Activated CD8-positive, alpha-beta T cell treated with anti-CD3 and anti-CD28 coated beads, Interleukin-2, amount 10 ng/mL, durations not matched to agents 7 days and 5 days (primary cell): ENCODE measurements around the gene RHOBTB1. TPM values are rescaled to one million over a fixed set of nuclear protein-coding genes. Genes with fewer than 3 reads are reported as not detected.
"Not testable (repeated sequence)": the region's sequence is repeated elsewhere in the genome, so short reads cannot be mapped to it uniquely, and the experiment has no call there.

ENCODE experiments used
- ATAC-seq: fragments of 150-1000 bp; cut with Tn5 transposase; one replicate; pipeline ENCODE4 v1.10.0; 2021; ENCODE audit warnings: moderate library complexity
- CTCF ChIA-PET: fragments of 350-600 bp; sonication (Branson Sonifier 250); formaldehyde crosslinking; loops from one replicate; lab custom pipeline; 2021; ENCODE audit warnings: antibody characterized with exemption; lab: Charles Lee
- POLR2A ChIA-PET: fragments of 350-600 bp; sonication (Branson Sonifier 250); formaldehyde crosslinking; loops from one replicate; lab custom pipeline; 2021; ENCODE audit warnings: antibody characterized with exemption; lab: Charles Lee
- DNase-seq: peaks from one replicate; pipeline ENCODE4 v3.0.0-alpha.2; 2020
- H3K27ac Mint-ChIP-seq: one replicate; pipeline ENCODE4 v1.8.0; 2021; ENCODE audit warnings: mild to moderate bottlenecking, mixed read lengths
- H3K27me3 Mint-ChIP-seq: one replicate; pipeline ENCODE4 v1.8.0; 2021; ENCODE audit warnings: low read depth, mixed read lengths
- H3K36me3 Mint-ChIP-seq: one replicate; pipeline ENCODE4 v1.8.0; 2021; ENCODE audit warnings: low read depth, mixed read lengths
- H3K4me1 Mint-ChIP-seq: one replicate; pipeline ENCODE4 v1.8.0; 2021; ENCODE audit warnings: low read depth, mixed read lengths
- H3K4me3 Mint-ChIP-seq: one replicate; pipeline ENCODE4 v1.8.0; 2021; ENCODE audit warnings: mild to moderate bottlenecking, mixed read lengths
- H3K9me3 Mint-ChIP-seq: one replicate; pipeline ENCODE4 v1.8.0; 2022; ENCODE audit warnings: mixed read lengths; ENCODE audit not compliant: insufficient read depth
- total RNA-seq, 2 experiments: library from RNA; stranded (reverse); gene quantifications; one replicate each; pipeline ENCODE4 v1.2.3, GENCODE V29; 2021

Gene RHOBTB1
- total RNA-seq, 2 experiments from 2014 or later, result 0.05 TPM; not detected in 1

GRCh38 chr10:60976687-60977086 is 32.7 kb upstream of the RHOBTB1 start:
- Mint-ChIP-seq H3K4me1 (no peaks in the 10 kb centered on the region), H3K36me3 (no peaks in the 10 kb centered on the region), H3K4me3 (no peak overlapping the region), H3K27me3 (peaks cover 9% of the 10 kb centered on the region), H3K9me3 (no peaks in the 10 kb centered on the region), H3K27ac (no peak overlapping the region)
- ChIA-PET CTCF (interaction anchor here (0.8 kb wide), 1 partner anchor 151 kb away, joined by 3 read pairs; no protein-coding TSS in a partner anchor), POLR2A (no interaction called here)
- no peak for ATAC-seq
- no peak for DNase-seq

DNA sequence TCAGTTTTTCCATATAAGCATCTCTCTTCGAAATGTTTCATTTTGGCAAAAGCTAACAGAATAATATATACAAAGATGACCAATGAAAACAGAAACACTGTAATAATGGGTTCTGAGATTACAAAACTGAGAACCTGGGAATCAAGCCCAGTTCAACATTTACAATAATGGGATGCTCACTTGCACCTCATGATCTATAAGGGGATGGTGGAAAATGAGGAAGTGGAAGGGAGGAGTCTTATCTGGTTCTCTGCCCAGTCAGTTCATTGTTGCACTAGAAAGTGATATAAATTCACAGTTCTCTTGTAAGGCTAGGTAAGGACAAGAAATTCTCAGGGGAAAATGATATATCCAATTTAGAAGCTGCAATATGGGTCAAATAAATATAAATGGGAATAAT is 31.7 kb upstream of the RHOBTB1 start:
- Mint-ChIP-seq H3K9me3 (no peaks in the 10 kb centered on the region), H3K36me3 (no peaks in the 10 kb centered on the region), H3K4me1 (no peaks in the 10 kb centered on the region), H3K27ac (no peak overlapping the region), H3K27me3 (peaks cover 11% of the 10 kb centered on the region), H3K4me3 (no peak overlapping the region)
- no peak for ATAC-seq
- CTCF ChIA-PET, result no interaction called here
- POLR2A ChIA-PET, result no interaction called here
- no peak for DNase-seq

- Mint-ChIP-seq H3K4me1 (no peaks in the 10 kb centered on the region), H3K9me3 (no peaks in the 10 kb centered on the region), H3K4me3 (no peak overlapping the region), H3K36me3 (no peaks in the 10 kb centered on the region), H3K27me3 (peaks cover 9% of the 10 kb centered on the region), H3K27ac (no peak overlapping the region)
- ChIA-PET POLR2A (no interaction called here), CTCF (interaction anchor here (2.2 kb wide), 1 partner anchor 10 kb away, joined by 5 read pairs; no protein-coding TSS in a partner anchor)
- DNase-seq (no peak), ATAC-seq (no peak)
Observed at GRCh38 chr10:60974463-60975149, 30.6 kb upstream of the RHOBTB1 start.

- ChIA-PET CTCF (interaction anchor here (2.2 kb wide), 1 partner anchor 8 kb away, joined by 5 read pairs; no protein-coding TSS in a partner anchor), POLR2A (no interaction called here)
- Mint-ChIP-seq H3K27ac (no peak overlapping the region), H3K36me3 (no peaks in the 10 kb centered on the region), H3K27me3 (peaks cover 9% of the 10 kb centered on the region), H3K4me1 (peaks cover 4% of the 10 kb centered on the region), H3K9me3 (no peaks in the 10 kb centered on the region), H3K4me3 (no peak overlapping the region)
- DNase-seq (no peak), ATAC-seq (no peak)
Observed at GRCh38 chr10:60973086-60973485, 29.1 kb upstream of the RHOBTB1 start.

- POLR2A ChIA-PET, CTCF ChIA-PET, H3K27ac Mint-ChIP-seq, H3K4me1 Mint-ChIP-seq, H3K4me3 Mint-ChIP-seq, ATAC-seq, DNase-seq, H3K9me3 Mint-ChIP-seq, H3K27me3 Mint-ChIP-seq, H3K36me3 Mint-ChIP-seq: not testable (repeated sequence)
Observed at GRCh38 chr10:60972181-60972580, 28.2 kb upstream of the RHOBTB1 start.

GRCh38 chr10:60970526-60970925 is 26.5 kb upstream of the RHOBTB1 start:
- Mint-ChIP-seq H3K36me3 (no peaks in the 10 kb centered on the region), H3K27me3 (peaks cover 8% of the 10 kb centered on the region), H3K27ac (no peak overlapping the region), H3K4me3 (no peak overlapping the region), H3K4me1 (peaks cover 8% of the 10 kb centered on the region), H3K9me3 (no peaks in the 10 kb centered on the region)
- no peak for DNase-seq
- no peak for ATAC-seq
- ChIA-PET CTCF (no interaction called here), POLR2A (no interaction called here)

- H3K36me3 Mint-ChIP-seq, result no peaks in the 10 kb centered on the region
- CTCF ChIA-PET, result interaction anchor here (1.4 kb wide), 1 partner anchor 57 kb away, joined by 3 read pairs; no protein-coding TSS in a partner anchor
- ATAC-seq, result no peak
- H3K4me3 Mint-ChIP-seq, result no peak overlapping the region
- no peak for DNase-seq
- POLR2A ChIA-PET, result no interaction called here
- peaks cover 12% of the 10 kb centered on the region for H3K4me1 Mint-ChIP-seq
- no peak overlapping the region for H3K27ac Mint-ChIP-seq
- H3K9me3 Mint-ChIP-seq, result no peaks in the 10 kb centered on the region
- peaks cover 8% of the 10 kb centered on the region for H3K27me3 Mint-ChIP-seq
Observed at GRCh38 chr10:60968504-60968903, 24.5 kb upstream of the RHOBTB1 start.

DNA sequence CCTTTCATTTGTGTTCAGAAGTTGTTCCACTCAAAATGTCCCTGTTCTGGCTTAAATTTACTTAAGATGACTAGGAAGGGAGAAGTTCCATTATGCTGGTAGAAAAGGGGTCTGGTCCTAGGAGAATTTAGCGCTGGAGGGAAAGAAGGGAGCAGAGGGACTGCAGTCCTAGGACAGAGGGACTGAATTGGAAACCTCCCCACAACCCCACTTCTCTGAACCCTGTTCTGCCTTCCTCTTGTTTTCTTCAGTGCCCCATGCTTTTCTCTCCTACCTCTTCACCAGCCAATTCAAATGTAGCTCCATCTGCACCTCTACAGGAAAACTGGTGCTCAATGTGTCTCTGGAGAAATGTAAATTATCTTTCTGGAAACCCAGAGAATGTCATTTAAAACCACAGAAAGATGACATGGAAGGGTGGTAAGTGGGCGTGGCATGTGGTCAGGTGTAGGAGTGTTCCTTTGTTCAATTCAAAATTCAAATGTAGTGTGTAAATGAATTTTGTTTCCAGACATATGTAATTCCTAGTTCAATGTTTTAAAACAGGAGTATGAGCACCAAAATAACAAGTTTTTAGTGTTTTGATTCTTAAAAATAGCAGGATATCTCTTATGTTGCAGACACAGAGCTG is 24.0 kb upstream of the RHOBTB1 start:
- no peak for DNase-seq
- ChIA-PET CTCF (interaction anchor here (1.4 kb wide), 1 partner anchor 57 kb away, joined by 3 read pairs; no protein-coding TSS in a partner anchor), POLR2A (no interaction called here)
- no peak for ATAC-seq
- Mint-ChIP-seq H3K9me3 (no peaks in the 10 kb centered on the region), H3K27me3 (peaks cover 8% of the 10 kb centered on the region), H3K4me3 (no peak overlapping the region), H3K27ac (no peak overlapping the region), H3K36me3 (no peaks in the 10 kb centered on the region), H3K4me1 (peaks cover 14% of the 10 kb centered on the region)

- no peaks in the 10 kb centered on the region for H3K36me3 Mint-ChIP-seq
- ATAC-seq, result no peak
- ChIA-PET CTCF (interaction anchor here (0.6 kb wide), 1 partner anchor 395 kb away, joined by 3 read pairs; no protein-coding TSS in a partner anchor), POLR2A (no interaction called here)
- H3K4me1 Mint-ChIP-seq, result peaks cover 14% of the 10 kb centered on the region
- no peak for DNase-seq
- peaks cover 8% of the 10 kb centered on the region for H3K27me3 Mint-ChIP-seq
- no peak overlapping the region for H3K27ac Mint-ChIP-seq
- no peaks in the 10 kb centered on the region for H3K9me3 Mint-ChIP-seq
- H3K4me3 Mint-ChIP-seq, result no peak overlapping the region
Observed at GRCh38 chr10:60967260-60967659, 23.3 kb upstream of the RHOBTB1 start.

- CTCF ChIA-PET, result interaction anchor here (1.7 kb wide), 1 partner anchor 72 kb away, joined by 4 read pairs; no protein-coding TSS in a partner anchor
- H3K9me3 Mint-ChIP-seq, result no peaks in the 10 kb centered on the region
- no peaks in the 10 kb centered on the region for H3K36me3 Mint-ChIP-seq
- peaks cover 5% of the 10 kb centered on the region for H3K27me3 Mint-ChIP-seq
- H3K4me1 Mint-ChIP-seq, result peaks cover 14% of the 10 kb centered on the region
- no peak overlapping the region for H3K4me3 Mint-ChIP-seq
- no peak overlapping the region for H3K27ac Mint-ChIP-seq
- no peak for DNase-seq
- ATAC-seq, result no peak
- POLR2A ChIA-PET, result no interaction called here
Observed at GRCh38 chr10:60965696-60966095, 21.7 kb upstream of the RHOBTB1 start.

GRCh38 chr10:60964257-60965235 is 20.6 kb upstream of the RHOBTB1 start:
- POLR2A ChIA-PET, result no interaction called here
- Mint-ChIP-seq H3K36me3 (no peaks in the 10 kb centered on the region), H3K9me3 (no peaks in the 10 kb centered on the region), H3K4me3 (no peak overlapping the region), H3K4me1 (peaks cover 14% of the 10 kb centered on the region), H3K27ac (no peak overlapping the region), H3K27me3 (peaks cover 5% of the 10 kb centered on the region)
- ATAC-seq (no peak), DNase-seq (peak; percentile 67)
- CTCF ChIA-PET, result interaction anchor here (0.7 to 1.7 kb wide), 9 partner anchors 9 to 159 kb away, joined by 3 to 10 read pairs (median 4); no protein-coding TSS in a partner anchor
